ENCODE measurements around the gene GLI3.

The GLI3 gene

DNA sequence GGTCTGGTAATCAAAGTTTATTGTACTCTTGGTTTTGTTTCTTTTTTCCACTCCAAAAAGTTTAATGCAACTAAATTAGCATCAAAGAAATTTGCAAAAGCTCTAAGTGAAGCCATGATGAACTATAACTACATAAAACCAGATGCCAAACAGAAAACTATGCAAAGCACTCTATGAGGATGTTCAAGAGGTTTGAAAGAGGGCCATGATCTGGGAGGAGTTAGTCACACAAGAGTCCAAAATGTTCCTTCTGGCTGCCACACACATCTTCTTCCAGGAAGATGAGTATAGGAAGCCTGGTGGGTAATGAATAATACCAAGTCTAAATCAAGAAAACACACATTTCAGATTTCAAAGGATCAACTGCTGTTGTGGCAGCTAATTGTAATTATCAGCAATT lies 28.4 kb downstream of the GLI3 start:
- no peaks in the 10 kb centered on the region for H3K27me3 ChIP-seq
- no peak for TF ChIP-seq CTCF (IDR thresholded peaks at IDR 0.05)
- H3K4me1 ChIP-seq (ENCODE audit: control insufficient read depth in 1 of 2, insufficient read depth in 1 of 2, low read depth in 1 of 2, low read length in 1 of 2), result no peaks in the 10 kb centered on the region
- H3K4me3 ChIP-seq (ENCODE audit: low read depth in 1 of 2, low read length in 1 of 2), result no peak overlapping the region
- H3K36me3 ChIP-seq, result no peaks in the 10 kb centered on the region
- no peaks in the 10 kb centered on the region for H3K9me3 ChIP-seq
- H3K27ac ChIP-seq, result no peak overlapping the region

DNA sequence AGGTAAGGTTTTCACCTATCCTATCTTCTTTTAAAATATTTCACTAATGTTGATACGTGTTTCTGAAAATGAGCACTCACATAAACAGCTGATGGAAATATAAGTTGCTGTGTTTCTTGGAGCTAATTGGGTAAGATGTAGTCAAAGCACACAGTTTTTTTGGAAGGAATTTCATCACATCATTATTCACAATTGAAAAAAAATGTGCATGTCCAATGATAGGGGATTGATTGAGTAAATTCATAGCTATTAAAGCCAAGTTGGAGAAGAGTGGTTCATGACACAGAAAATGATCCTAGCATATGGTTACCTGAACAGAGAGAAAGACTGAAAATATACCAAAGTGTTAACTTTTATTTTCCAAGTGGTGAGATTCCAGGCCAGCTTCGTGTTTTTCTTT lies 29.6 kb downstream of the GLI3 start:
- Histone ChIP-seq H3K36me3 (no peaks in the 10 kb centered on the region), H3K27me3 (no peaks in the 10 kb centered on the region), H3K4me1 (ENCODE audit: control insufficient read depth in 1 of 2, insufficient read depth in 1 of 2, low read depth in 1 of 2, low read length in 1 of 2) (no peaks in the 10 kb centered on the region), H3K27ac (no peak overlapping the region), H3K9me3 (no peaks in the 10 kb centered on the region), H3K4me3 (ENCODE audit: low read depth in 1 of 2, low read length in 1 of 2) (no peak overlapping the region)
- no peak for TF ChIP-seq CTCF (IDR thresholded peaks at IDR 0.05)

GRCh38 chr7:42203336-42203735 lies 33.7 kb downstream of the GLI3 start:
- no peaks in the 10 kb centered on the region for H3K36me3 ChIP-seq
- no peaks in the 10 kb centered on the region for H3K9me3 ChIP-seq
- no peaks in the 10 kb centered on the region for H3K27me3 ChIP-seq
- no peaks in the 10 kb centered on the region for H3K4me1 ChIP-seq (ENCODE audit: control insufficient read depth in 1 of 2, insufficient read depth in 1 of 2, low read depth in 1 of 2, low read length in 1 of 2)
- TF ChIP-seq CTCF (IDR thresholded peaks at IDR 0.05), result no peak
- no peak overlapping the region for H3K27ac ChIP-seq
- H3K4me3 ChIP-seq (ENCODE audit: low read depth in 1 of 2, low read length in 1 of 2), result no peak overlapping the region

- H3K9me3 ChIP-seq, result no peaks in the 10 kb centered on the region
Measured at GRCh38 chr7:42202601-42203000, 34.4 kb downstream of the GLI3 start.

GRCh38 chr7:42198974-42199668 lies 37.9 kb downstream of the GLI3 start:
- Histone ChIP-seq H3K4me1 (ENCODE audit: control insufficient read depth in 1 of 2, insufficient read depth in 1 of 2, low read depth in 1 of 2, low read length in 1 of 2) (no peaks in the 10 kb centered on the region), H3K27ac (no peak overlapping the region)

More at GRCh38 chr7:42202601-42203000, 34.4 kb downstream of the GLI3 start:
- H3K36me3 ChIP-seq, result no peaks in the 10 kb centered on the region
- H3K27me3 ChIP-seq, result no peaks in the 10 kb centered on the region
- no peak overlapping the region for H3K4me3 ChIP-seq (ENCODE audit: low read depth in 1 of 2, low read length in 1 of 2)
- TF ChIP-seq CTCF (IDR thresholded peaks at IDR 0.05), result no peak
- H3K27ac ChIP-seq, result no peak overlapping the region
- no peaks in the 10 kb centered on the region for H3K4me1 ChIP-seq (ENCODE audit: control insufficient read depth in 1 of 2, insufficient read depth in 1 of 2, low read depth in 1 of 2, low read length in 1 of 2)

More at GRCh38 chr7:42198974-42199668, 37.9 kb downstream of the GLI3 start:
- no peaks in the 10 kb centered on the region for H3K27me3 ChIP-seq
- H3K36me3 ChIP-seq, result no peaks in the 10 kb centered on the region
- TF ChIP-seq CTCF (IDR thresholded peaks at IDR 0.05), result no peak
- no peaks in the 10 kb centered on the region for H3K9me3 ChIP-seq
- no peak overlapping the region for H3K4me3 ChIP-seq (ENCODE audit: low read depth in 1 of 2, low read length in 1 of 2)

All from neutrophil (primary cell).